HG02840 (cell line): ENCODE data around the gene KCNMB2.
"Not testable (repeated sequence)": the region's sequence is repeated elsewhere in the genome, so short reads cannot be mapped to it uniquely, and the experiment has no call there.

Experiments used
- ATAC-seq: cut with Tn5 transposase; IDR thresholded peaks from one replicate; pipeline ENCODE4 v1.9.1; 2021; ENCODE audit warnings: mild to moderate bottlenecking, moderate library complexity, moderate number of reproducible peaks; ENCODE audit not compliant: unreplicated experiment, low FRiP score

The KCNMB2 gene

DNA sequence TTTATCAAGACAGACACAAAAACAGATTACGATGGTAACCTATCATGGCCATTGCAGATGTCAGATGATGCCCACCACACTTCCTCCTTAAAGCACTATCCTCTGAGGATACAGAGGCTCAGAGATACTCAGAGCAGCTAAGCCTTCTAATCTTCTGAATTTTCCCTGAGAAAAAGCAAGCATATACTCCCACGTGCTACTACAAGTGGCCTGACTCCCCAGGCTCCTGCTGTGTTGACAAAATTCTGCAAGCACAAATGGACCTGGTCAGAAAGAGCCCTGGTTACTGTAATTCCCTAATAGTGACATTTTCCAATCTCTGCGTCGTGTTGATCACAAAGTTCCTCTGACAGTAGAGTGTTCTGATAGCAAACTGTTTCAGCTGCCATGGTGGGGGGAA lies 207.1 kb downstream of the KCNMB2 start:
- ATAC-seq = no peak

DNA sequence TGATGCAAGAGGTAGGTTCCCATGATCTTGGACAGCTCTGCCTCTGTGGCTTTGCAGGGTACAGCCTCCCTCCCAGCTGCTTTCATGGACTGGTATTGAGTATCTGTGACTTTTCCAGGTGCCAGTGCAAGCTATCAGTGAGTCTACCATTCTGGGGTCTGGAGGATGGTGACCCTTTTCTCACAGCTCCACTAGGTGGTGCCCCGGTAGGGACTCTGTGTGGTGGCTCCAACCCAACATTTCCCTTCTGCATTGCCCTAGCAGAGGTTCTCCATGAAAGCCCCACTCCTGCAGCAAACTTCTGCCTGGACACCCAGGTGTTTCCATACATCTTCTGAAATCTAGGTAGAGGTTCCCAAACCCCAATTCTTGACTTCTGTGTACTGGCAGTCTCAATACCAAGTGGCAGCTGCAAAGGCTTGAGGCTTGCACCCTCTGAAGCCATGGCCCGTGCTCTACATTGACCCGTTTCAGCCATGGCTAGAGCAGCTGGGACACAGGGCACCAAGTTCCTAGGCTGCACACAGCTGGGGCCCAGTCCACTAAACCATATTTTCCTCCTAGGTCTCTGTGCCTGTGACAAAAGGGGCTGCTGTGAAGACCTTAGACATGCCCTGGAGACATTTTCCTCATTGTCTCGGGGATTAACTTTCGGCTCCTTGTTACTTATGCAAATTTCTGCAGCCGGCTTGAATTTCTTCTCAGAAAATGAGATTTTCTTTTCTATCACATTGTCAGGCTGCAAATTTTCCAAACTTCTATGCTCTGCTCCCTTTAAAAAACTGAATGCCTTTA lies 209.8 kb downstream of the KCNMB2 start:
- not testable (repeated sequence) for ATAC-seq

DNA sequence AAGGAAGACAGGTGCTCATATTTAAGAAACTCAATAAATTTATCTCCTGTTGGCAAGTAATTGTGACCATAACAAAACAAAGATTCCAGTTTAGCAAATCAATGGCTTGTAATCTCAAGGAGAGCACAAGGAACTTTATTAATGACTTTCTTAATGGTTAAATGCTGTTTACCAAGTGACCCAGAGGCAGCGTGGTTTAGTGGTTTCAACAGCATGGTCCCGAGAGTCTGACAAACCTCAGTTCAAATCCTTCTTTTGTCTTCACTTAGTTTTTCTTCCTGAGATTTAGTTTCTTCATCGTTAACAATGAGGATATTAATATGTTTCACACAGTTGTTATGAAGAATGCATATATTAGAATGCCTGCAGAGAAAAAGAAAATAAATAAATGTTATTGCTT lies 212.6 kb downstream of the KCNMB2 start:
- ATAC-seq = no peak

DNA sequence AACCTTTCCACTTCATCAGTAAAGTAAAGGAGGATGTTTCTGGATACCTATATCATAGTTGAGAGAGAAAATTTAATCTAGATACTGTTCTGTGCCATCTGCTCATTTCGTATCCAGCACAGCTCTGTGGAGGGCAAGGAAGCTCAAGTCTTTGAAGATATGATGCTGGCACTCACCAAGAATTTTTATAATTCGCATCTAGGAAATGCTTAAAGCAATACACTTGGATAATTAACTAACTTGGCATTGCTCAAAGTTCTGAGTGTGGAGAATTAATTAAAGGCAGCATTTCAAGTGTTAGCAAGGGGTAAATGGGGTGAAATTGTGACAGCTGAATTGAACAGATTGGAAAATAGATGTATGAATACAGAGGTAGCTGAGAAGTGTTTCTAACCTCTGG lies 213.2 kb downstream of the KCNMB2 start:
- ATAC-seq = no peak

DNA sequence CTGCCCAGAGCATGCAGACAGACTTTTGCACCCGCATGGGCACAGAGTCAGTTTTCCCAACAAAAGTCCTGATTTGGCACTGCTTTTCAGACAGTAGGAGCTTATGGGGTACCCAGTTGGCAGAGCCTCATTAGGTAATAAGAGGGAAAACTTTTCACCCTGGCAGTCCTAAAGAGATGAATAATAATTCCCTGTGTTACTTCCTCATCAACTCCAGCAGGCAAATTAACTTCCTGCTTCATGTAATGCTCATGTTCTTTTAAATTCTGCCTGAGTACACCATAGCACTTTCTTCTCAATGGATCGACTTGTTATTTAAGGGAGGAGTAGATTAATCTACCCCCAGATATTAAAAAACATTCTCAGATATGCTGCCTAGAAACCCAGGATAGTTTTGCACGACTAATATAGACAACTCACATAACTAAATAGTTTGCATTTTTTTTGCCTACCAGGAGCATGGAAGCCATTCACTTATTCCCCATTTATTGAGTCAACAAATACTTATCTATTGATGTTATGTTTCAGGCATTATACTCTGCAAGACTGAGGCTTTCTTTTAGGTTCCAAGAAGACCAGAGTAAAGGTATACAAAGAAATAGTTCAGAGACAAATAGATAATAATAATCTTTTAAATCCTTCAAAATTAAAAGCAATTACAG lies 214.5 kb downstream of the KCNMB2 start:
- ATAC-seq = no peak

DNA sequence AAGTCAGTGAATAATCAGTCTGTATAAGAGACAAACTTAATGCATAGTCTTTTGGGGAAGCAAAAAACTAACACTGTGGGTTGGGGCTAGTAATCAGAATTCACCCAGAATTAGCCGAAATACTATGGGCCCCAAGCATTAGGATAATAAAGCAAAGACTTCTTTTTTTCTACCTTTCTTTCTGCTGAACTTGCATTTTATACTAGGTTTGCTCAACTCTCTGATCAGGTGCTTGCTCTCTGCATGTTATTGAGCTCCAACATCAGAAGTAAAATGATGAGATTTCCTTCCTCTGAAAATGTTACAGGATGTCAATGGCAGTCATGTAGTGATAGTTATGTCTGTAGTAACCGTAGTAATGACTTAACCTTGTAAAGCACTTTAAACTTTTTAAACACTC lies 216.6 kb downstream of the KCNMB2 start:
- ATAC-seq = no peak

DNA sequence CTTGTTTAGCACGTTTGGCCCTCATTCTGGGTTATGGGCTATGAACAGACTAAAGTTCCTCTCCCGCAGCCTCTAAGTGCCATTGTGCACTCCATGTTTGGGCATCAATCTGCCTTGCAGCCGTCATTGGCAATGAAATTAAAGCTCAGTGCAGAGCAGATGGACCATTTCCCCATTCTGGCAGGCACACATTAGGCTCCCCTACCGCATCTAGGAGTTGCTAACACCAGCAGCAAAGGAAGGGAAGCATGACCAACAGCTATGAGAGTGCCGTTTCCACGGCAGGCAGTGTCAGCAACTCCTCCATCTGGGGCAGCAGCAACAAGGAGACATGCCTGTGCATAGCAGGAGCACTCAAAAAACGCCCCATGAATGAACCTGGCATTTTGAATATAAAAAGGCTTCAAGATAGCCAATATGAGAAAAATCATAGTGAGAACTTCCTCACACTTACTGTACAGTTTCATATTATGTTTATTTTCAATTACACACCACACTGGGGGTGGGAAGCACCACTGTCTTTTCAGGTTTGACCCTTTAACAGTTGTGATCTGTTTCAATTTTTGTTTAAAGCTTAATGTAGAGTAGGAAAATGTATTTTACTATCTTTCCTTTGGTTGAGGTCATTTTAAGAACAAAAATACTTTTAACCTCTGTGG lies 218.7 kb downstream of the KCNMB2 start:
- ATAC-seq = no peak

DNA sequence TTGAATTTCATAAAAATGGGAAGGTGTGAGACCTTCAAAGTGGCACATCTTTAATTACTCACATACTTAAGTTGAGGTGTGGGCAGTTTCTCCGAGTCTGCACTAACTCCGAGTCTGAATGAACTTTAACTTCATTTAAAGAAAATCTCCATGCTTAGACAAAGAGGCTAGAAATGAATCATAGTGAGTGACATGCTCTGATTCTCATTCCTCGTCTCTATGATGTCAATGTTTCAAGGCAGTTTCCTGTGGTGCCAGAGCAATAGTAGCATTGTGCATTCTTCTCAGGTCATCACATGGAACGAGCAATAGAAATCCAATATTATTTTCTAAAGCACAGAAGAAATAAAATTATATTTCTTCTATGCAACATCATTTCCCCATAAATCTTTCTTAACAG lies 224.8 kb downstream of the KCNMB2 start:
- ATAC-seq = no peak

DNA sequence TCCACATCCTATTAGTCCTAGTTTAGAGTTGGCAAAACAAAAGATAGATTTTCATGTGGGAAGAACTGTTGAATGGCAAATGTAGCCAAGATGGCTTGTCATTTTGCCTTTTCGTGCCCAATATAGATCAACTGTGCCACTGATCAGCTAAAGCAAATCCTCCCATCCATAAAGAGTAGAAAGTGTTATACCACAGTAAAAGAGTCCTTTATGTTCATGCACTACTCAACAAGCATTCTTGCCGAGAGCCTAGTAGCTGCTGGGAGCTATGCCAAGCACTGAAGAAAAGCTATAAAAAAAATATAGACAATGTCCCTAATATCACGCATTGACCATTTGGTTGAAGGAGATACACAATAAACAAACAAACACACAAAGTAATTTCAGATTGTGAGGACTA lies 225.2 kb downstream of the KCNMB2 start:
- no peak for ATAC-seq

DNA sequence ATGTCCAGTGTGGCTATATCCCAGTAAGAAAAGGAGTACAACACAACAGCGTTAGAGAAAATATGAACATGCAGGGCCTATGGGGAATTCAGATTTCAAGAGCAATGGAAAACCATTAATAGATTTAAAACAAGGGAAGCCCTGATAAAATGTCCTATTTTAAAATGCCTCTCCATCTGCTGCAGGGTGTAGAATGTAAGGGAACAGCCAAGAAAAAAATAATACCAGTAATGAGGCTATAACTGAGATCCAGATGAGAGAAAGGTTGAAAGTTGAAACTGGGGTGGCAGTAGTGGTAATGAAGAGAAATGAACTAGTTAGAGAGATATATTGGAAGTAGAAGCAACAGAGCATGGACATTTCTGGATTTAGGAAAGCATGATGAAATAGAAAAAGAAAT lies 226.1 kb downstream of the KCNMB2 start:
- no peak for ATAC-seq

DNA sequence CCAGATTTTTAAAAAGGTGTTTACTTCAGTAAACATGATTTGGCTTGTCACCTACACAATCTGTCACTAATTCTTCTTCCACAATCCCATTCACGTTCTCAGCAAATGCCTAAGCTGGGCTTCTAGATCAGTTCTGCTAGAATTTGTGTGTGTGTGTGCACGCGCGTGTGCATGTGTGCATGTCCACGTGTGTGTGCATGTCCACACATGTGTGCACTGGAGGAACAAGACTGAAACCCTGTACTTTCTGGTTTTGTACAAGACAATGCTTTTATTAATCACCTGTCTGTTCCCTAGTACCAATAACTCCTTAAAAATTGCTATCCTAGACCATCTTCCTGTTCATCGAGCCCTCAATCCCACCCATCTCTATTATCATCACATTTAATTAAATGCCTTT lies 229.2 kb downstream of the KCNMB2 start:
- no peak for ATAC-seq

DNA sequence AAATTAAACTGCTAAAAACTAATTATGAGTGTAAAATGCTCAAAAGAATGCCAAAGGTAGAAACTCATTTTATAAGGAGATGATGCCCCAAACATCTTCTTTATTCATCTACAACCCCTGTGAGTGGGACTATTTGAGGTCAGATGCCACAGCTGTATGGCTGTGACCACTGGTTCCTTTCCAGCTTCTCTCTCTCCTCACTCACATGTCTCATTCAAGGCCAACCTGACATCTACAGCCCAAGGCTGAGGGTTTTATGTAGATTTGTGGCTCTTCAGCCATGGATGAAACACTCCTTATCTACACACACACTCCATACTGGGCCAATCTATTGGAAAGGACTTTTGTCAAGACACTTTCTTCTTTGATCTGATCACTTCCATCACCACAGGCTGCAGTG lies 231.3 kb downstream of the KCNMB2 start:
- no peak for ATAC-seq

DNA sequence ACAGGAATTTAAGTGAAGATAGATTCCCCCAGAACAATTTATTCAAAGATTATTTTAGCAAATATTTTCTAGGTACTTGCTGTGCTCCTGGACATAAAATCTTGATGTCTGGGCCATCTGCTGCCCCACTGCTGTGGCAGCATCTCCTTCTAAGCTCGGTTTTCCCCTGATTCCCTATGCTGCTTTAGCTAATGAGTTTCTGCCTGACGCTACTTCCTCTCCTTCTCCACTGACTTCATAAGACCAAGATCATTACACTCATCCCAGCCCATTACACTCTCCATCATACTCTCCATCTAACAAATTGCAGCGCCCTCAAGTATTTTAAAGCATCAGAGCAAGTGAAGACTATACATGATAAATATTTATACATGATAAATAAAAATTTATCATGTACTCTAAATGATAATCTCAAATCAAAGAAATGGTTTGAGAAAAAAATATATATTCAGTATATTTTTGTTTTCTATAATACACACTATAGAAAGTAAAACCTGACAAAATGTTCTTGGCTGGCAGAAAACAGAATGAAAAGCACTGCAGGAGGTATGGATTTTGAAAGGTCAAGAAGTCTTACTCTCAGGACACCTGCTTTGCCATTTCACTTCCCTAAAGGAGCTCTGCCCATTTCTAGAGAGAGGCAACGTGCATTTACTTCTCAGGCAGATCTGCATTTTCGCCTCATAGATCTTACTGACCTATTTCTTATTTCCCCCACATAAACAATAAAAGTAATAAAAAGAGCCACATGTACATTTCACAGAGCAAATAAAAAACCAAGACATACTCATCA lies 232.0 kb downstream of the KCNMB2 start:
- no peak for ATAC-seq

DNA sequence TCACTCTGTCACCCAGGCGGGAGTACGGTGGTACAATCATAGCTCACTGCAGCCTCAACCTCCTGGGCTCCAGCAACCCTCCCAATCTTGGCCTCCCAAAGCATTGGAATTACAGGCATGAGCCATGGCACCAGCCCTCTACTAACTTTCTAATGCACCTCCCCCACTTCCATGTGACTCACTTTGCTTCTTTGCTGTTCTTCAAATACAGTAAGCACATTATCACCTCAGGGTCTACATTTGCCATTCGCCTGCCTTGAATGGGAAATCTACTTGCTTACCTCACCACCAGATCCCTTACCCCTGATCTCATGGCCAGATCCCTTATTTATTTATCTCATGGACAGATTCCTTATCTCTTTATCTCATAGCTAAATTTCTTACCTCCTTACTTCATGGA lies 235.3 kb downstream of the KCNMB2 start:
- no peak for ATAC-seq

DNA sequence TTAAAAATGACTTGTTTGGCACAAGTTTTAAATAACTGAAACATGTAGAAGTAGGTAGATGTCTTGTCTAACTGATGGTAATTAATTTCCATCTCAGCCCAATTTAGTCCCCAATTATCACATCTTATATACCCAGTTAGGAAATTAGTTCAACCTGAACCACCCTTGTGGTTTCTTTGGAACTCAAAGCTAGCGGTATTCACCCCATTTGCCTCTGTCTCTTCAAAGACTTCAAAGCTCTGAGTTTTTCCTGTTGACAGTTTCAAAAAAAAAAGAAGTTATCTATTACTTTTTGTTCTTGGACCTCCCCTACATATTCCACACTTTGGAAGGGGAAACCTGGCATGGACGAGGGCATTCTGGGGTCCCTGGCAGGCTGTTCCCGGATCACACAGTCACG lies 236.5 kb downstream of the KCNMB2 start:
- no peak for ATAC-seq

DNA sequence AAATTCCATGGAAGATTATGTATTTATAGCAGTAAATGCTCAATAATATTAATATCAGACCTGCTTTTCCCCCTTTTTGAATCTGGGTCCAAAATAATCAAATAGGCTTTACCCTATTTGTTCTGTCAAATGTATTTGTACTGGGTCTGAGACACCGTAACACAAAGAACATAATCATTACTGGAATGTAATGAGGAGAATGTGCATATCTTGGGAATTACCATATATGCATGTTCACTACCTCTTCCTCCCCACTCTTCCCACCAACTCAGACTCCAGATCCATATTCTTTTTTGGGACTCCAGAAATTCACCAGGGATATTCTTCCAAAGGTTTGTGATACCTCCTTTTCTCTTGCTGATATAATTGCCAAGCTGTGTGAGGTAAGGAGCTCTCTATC lies 237.1 kb downstream of the KCNMB2 start:
- ATAC-seq = no peak

DNA sequence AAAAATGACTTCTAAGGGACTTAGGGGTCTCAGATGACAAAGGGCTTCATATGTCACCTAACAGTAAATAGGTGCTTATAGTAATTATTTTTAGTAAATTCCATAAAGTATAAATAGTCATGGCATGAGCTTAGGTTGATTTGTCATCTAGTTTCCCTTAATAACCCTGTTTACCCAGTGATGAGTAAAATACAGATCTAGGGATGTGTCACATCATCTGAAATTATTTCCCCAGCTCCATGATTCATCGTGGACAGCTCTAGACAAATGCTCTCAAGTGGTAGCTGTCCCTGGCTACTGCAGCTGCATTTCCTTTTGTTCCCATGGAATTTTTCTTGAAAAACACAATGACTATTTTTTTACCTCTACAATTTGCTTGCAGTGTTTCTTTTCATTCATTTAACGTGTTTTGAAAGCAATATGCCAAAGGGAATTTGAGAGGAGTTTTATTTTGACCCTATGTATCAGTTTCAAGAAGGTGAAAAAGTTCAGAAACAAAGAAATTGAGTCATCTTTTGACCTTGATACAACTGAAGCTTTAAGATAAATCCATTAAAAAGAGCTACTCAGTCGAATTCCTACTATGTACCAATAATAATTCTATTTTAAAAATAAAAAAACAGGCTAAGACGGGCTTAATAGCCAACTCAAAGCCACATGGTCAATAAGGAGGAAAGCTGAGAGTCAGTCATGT lies 241.6 kb downstream of the KCNMB2 start:
- no peak for ATAC-seq

DNA sequence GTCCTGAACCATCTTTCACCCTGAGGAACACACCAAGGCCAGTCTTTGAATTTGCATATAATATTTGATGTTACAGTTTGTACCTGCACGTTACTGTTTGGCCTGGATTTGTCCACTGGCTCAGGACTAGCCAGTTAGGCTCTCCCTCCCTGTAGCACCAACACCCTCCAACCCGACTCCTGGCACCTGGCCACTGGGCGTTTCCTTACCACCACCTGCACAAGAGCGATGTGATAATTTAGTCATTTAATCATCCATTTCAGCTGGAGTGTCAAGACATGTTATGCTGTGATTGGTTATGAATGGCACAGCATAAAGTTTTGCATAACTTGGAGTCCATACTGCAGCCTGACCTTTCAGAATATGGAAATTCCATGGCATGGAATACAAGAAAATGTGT lies 242.4 kb downstream of the KCNMB2 start:
- no peak for ATAC-seq

DNA sequence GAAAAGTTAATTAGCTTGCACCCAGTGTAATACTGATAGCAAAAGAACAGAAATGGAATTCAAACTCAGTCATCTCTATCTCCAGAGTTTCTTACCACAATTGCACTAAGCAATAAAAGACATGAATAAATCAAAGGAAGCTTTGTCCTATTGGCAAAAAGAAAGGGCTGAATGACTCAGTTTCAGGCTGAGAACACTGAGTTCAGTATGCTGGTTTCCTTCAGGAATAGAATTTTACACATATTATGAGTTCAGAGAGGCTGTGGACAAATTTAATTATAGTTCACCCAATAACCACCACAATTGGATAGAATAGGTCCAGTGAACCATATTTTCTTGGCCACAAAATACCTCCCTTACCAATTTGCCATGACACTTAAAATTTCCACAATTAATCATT lies 249.7 kb downstream of the KCNMB2 start:
- ATAC-seq = no peak

DNA sequence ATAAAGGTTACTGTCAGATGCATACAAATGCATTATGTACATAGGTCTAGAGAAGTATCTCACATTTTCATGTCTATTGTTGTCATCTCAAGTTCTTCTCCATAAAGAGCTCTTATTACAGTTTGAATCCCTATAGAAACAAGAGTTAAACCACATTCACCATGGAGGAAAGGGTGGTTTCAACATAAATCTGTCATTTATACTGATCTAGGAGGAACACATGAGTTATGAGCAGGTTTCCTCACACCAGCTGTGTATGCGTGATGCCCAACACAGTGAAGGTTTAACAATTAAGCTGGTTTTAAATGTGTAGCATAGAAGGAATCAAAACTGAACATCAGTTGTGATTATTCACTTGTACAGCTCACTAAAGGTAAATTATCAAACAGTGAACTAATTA lies 251.7 kb downstream of the KCNMB2 start:
- no peak for ATAC-seq
